ENCODE results near the gene NPL. TPM values are rescaled to one million over a fixed set of nuclear protein-coding genes. Genes with fewer than 3 reads are reported as not detected.

Gene NPL
- total and polyA plus RNA-seq, 9 of the 15 experiments (the other 6 are each of a cell fraction or from before 2014, with no cell fraction given), result 9.9 to 22.3 (median 14.2) TPM

DNA sequence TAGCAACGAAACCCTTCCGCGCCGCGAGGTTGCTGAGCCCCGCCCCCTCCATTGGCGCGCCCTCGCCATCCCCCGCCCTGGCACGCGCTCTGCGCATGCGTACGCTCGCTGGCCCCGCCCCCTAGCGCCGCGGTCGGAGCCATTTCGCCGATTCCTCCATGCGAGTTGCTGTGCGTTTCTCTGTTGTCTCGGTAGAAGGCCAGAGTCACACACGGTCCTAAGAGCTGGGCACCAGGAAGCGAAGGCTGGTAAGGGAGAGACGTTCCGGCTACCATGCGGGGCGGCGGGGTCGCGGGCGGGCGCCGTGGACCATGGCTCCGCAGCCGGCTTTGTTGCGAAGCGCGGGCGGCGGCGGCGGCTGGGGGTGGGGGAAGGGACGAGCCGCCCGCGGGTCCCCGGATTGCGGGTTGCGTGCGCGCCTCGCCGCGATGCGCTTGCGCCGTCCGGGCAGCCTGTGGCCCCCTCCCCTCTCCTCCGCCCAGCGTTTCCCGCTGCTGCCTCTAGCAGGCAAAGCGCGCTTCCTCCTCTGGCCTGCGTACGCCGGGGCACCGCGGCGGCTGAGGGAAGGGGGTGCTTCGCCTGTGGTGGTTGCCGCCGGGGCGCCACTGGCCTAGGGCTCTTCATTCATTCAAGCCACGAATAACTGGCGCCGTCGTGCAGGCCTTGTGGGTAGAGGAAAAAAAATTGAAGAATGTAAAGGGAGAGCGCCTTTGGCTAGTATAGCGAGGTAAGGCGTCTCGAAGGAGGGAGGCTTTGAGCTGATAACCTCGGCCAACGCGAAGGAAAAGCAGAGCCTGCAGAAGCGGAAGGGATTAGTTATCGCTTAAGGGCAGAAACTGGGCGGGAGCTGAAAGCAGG is 49.9 kb downstream of the NPL start, which contains the start of gene DHX9 (continued):
- TF ChIP-seq ZBTB7A (IDR thresholded peaks at IDR 0.05; ENCODE audit: borderline replicate concordance, control insufficient read depth, low read depth, low read length) (no peak), STAT5B (CRISPR knock-in tag; IDR thresholded peaks at IDR 0.05) (no peak), CBX2 (IDR thresholded peaks at IDR 0.05; ENCODE audit: insufficient read depth, low read length, poor library complexity, severe bottlenecking) (no peak), FOXJ2 (tag; IDR thresholded peaks at IDR 0.05) (peak; percentile 74; the same call in 1 of the 2 replicates), RBM22 (IDR thresholded peaks at IDR 0.05; ENCODE audit: low read depth, low read length, poor library complexity, severe bottlenecking) (peak; percentile 78), NR1H2 (CRISPR knock-in tag; IDR thresholded peaks at IDR 0.05) (no peak), CBX5 (IDR thresholded peaks at IDR 0.05; ENCODE audit: borderline replicate concordance, low read depth) (no peak; the same call in 1 of the 2 replicates), ZNF133 (CRISPR knock-in tag; IDR thresholded peaks at IDR 0.05) (no peak), RAD51 (IDR thresholded peaks at IDR 0.05; ENCODE audit: borderline replicate concordance, low read depth) (peak; percentile 93; the same call in 1 of the 2 replicates), SAP30 (IDR thresholded peaks at IDR 0.05; ENCODE audit: borderline replicate concordance, insufficient read depth, low read depth, low read length, poor library complexity, severe bottlenecking) (peak; percentile 92)
- TF ChIP-seq, protein P1, sequence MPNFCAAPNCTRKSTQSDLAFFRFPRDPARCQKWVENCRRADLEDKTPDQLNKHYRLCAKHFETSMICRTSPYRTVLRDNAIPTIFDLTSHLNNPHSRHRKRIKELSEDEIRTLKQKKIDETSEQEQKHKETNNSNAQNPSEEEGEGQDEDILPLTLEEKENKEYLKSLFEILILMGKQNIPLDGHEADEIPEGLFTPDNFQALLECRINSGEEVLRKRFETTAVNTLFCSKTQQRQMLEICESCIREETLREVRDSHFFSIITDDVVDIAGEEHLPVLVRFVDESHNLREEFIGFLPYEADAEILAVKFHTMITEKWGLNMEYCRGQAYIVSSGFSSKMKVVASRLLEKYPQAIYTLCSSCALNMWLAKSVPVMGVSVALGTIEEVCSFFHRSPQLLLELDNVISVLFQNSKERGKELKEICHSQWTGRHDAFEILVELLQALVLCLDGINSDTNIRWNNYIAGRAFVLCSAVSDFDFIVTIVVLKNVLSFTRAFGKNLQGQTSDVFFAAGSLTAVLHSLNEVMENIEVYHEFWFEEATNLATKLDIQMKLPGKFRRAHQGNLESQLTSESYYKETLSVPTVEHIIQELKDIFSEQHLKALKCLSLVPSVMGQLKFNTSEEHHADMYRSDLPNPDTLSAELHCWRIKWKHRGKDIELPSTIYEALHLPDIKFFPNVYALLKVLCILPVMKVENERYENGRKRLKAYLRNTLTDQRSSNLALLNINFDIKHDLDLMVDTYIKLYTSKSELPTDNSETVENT (CRISPR knock-in tag; IDR thresholded peaks at IDR 0.05), result no peak; the same call in 1 of the 2 replicates
- TF ChIP-seq, protein P2, sequence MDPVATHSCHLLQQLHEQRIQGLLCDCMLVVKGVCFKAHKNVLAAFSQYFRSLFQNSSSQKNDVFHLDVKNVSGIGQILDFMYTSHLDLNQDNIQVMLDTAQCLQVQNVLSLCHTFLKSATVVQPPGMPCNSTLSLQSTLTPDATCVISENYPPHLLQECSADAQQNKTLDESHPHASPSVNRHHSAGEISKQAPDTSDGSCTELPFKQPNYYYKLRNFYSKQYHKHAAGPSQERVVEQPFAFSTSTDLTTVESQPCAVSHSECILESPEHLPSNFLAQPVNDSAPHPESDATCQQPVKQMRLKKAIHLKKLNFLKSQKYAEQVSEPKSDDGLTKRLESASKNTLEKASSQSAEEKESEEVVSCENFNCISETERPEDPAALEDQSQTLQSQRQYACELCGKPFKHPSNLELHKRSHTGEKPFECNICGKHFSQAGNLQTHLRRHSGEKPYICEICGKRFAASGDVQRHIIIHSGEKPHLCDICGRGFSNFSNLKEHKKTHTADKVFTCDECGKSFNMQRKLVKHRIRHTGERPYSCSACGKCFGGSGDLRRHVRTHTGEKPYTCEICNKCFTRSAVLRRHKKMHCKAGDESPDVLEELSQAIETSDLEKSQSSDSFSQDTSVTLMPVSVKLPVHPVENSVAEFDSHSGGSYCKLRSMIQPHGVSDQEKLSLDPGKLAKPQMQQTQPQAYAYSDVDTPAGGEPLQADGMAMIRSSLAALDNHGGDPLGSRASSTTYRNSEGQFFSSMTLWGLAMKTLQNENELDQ (CRISPR knock-in tag; IDR thresholded peaks at IDR 0.05; ENCODE audit: borderline replicate concordance), result no peak
- TF ChIP-seq, protein P3, sequence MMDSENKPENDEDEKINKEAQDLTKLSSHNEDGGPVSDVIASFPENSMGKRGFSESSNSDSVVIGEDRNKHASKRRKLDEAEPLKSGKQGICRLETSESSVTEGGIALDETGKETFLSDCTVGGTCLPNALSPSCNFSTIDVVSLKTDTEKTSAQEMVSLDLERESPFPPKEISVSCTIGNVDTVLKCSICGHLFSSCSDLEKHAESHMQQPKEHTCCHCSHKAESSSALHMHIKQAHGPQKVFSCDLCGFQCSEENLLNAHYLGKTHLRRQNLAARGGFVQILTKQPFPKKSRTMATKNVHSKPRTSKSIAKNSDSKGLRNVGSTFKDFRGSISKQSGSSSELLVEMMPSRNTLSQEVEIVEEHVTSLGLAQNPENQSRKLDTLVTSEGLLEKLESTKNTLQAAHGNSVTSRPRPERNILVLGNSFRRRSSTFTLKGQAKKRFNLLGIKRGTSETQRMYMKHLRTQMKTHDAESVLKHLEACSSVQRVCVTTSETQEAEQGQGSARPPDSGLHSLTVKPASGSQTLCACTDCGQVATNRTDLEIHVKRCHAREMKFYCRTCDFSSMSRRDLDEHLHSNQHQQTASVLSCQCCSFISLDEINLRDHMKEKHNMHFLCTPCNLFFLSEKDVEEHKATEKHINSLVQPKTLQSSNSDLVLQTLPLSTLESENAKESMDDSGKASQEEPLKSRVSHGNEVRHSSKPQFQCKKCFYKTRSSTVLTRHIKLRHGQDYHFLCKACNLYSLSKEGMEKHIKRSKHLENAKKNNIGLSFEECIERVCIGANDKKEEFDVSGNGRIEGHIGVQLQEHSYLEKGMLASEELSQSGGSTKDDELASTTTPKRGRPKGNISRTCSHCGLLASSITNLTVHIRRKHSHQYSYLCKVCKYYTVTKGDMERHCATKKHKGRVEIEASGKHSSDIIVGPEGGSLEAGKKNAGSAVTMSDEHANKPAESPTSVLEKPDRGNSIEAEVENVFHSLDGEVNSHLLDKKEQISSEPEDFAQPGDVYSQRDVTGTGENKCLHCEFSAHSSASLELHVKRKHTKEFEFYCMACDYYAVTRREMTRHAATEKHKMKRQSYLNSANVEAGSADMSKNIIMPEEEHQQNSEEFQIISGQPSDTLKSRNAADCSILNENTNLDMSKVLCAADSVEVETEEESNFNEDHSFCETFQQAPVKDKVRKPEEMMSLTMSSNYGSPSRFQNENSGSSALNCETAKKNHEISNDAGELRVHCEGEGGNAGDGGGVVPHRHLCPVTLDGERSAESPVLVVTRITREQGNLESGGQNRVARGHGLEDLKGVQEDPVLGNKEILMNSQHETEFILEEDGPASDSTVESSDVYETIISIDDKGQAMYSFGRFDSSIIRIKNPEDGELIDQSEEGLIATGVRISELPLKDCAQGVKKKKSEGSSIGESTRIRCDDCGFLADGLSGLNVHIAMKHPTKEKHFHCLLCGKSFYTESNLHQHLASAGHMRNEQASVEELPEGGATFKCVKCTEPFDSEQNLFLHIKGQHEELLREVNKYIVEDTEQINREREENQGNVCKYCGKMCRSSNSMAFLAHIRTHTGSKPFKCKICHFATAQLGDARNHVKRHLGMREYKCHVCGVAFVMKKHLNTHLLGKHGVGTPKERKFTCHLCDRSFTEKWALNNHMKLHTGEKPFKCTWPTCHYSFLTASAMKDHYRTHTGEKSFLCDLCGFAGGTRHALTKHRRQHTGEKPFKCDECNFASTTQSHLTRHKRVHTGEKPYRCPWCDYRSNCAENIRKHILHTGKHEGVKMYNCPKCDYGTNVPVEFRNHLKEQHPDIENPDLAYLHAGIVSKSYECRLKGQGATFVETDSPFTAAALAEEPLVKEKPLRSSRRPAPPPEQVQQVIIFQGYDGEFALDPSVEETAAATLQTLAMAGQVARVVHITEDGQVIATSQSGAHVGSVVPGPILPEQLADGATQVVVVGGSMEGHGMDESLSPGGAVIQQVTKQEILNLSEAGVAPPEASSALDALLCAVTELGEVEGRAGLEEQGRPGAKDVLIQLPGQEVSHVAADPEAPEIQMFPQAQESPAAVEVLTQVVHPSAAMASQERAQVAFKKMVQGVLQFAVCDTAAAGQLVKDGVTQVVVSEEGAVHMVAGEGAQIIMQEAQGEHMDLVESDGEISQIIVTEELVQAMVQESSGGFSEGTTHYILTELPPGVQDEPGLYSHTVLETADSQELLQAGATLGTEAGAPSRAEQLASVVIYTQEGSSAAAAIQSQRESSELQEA (IDR thresholded peaks at IDR 0.05; ENCODE audit: low read depth), result peak; percentile 78

All from K562 (cell line).